GM21717 (cell line): ENCODE data around the gene CA5A.
"Not testable (repeated sequence)": the region's sequence is repeated elsewhere in the genome, so short reads cannot be mapped to it uniquely, and the experiment has no call there.

ENCODE experiments used
- ATAC-seq: cut with Tn5 transposase; IDR thresholded peaks from one replicate; pipeline ENCODE4 v1.9.1; 2021; ENCODE audit warnings: mild to moderate bottlenecking, moderate library complexity; ENCODE audit not compliant: unreplicated experiment

Gene CA5A

DNA sequence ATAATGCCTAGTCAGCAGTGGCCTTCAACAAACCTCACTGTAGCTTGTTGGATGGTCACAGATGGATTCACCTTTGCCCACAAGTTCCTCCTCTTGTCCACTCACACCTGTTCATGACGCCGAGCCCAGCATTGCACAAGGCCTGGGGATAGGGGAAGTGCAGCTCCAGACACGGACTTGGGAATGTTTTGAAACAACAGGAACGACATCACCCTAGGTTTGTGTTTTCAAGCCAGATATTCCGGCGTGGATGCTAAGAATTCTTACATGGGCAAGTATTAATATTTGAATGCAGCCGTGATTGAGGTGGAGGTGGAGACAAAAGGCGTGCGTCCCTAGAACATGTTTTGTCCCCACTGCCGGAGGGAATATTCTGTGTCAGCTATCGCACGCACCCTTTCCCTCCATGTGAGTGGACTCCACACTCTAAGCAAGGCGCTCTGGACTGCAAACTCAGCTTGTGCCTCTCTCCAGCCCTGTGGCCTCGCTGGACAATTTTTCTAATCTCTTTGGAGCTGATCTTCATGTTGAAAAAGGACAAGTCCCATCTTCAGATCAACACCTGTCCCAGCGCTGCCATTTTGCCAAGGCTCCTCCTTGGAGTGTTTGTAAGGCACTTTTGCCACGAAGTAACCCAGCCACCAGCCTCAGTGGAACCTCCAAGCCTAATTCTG, 12.9 kb upstream of the CA5A start:
- no peak for ATAC-seq

DNA sequence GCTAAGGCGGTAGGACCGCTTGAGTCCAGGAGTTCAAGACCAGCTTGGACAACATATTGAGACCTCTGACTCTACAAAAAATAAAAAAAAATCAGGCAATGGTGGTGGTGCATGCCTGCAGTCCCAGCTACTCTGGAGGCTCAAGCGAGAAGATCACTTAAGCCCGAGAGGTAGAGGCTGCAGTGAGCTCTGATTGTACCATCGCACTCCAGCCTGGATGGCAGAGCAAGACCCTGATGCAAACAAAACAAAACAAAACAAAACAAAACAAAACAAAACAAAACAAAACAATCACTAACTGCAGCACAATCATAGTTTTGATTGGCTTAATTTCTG, 12.4 kb upstream of the CA5A start:
- ATAC-seq: no peak

DNA sequence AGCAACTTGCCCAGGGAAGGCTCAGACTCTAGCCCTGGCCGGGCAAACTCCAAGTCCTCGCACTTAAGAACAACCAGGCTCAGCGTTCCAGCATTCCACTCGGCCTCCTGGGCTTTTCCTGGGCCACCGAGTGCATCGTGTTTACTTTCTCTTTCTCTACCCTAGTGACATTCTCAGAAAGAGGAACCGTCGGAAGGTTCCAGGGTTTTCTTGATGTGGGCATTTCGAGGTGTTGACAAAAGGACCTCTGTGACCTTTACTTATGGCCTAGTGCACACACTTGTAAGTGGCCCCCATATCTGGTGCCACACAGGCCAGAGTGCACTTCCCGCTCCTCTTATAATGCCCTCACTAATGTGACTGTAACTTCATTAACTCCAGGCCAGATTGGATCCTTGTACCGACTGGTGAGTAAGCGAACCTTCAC, 11.8 kb upstream of the CA5A start:
- ATAC-seq: no peak

GRCh38 chr16:87947356-87948118, 11.2 kb upstream of the CA5A start:
- ATAC-seq: no peak

DNA sequence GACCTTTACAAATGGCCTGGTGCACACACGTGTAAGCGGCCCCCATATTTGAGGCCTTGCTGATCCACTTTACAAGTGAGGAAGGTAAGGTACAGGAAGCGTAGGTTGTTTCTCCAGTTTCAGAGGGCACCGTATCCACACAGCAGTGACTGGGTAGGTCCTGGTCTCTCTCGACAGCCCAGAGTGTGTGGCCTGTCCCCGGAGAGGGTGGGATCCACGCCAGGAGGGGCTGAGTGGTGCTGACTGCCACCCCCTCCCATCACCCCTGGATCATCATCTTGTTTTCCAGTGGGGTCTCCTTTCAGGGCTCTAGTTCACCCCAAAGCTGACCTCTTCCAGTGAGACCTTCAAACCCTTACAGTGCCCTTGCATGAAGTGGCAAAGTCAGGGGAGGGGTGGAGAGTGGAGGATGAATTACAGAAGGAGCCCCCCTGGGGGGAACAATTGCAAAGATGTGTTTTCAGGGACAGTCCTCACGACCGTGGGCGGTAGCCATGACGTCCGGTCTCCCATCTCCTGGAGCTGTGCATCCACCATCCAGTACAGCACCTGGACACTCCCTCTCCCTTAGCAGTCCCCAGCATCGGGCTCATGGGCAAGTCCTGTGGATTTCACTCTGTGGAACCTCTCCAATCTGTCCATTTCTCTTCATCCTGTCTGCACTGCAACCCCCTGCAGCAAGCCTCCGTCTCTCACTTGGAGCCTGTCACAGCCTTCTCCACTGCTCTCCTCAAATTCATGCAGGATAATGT, 10.4 kb upstream of the CA5A start:
- ATAC-seq: no peak

GRCh38 chr16:87945351-87946042, 9.2 kb upstream of the CA5A start:
- no peak for ATAC-seq

DNA sequence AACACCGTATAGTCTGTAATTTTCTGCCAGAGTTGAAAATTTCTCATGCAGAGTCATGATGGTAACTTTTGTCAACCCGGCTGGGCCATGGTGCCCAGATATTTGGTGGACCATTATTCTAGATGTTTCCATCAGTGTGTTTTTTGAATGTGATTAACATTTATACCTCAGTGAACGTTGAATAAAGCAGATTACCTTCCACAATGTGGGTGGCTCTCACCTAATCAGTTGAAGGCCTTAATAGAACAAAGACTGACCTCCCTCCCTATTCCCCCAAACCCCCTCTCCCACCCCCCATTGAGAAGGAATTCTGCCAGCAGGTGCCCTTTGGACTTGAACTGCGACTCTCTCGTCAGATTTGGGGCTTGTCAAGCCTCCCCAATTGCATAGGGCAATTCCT, 6.4 kb upstream of the CA5A start:
- no peak for ATAC-seq

GRCh38 chr16:87939562-87940423, 3.5 kb upstream of the CA5A start:
- ATAC-seq: no peak

DNA sequence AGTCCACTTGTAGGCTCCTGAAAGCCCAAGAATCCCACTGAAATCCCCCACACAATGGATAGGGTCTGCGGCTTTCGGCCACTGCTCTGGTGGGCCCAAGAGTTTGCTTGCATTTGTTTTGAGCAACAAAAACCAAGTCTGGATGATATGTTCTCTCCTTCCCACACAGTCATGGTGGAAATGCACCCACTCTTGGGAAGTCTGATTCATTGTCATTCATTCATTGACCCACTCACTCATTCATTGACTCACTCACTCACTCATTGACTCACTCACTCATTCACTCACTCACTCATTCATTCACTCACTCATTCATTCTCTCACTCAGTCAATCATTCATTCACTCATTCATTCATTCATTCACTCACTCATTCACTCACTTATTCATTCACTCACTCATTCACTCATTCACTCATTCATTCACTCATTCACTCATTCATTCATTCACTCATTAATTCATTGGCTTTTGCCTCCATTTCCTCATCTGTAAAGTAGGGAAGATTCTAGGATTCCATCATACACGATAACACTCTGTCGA, 2.2 kb upstream of the CA5A start:
- ATAC-seq: no peak

- ATAC-seq: not testable (repeated sequence)
These were observed 858 bp upstream of the CA5A start for GRCh38 chr16:87937231-87937542.

DNA sequence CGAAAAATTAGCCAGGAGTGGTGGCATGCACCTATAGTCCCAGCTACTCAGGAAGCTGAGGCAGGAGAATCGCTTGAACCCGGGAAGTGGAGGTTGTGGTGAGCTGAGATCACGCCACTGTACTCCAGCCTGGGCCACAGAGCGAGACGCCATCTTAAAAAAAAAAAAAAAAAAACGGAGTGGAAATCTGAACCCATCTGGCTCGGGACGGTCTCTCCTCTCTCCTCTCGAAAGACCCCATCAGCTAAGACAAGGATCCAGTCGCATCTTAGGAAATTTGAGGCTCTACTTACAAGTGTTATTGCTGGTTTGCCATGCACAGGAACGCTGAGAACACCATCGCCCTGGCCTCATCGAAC, 334 bp downstream of the CA5A start:
- not testable (repeated sequence) for ATAC-seq

- ATAC-seq: not testable (repeated sequence)
These were observed 1.4 kb downstream of the CA5A start for GRCh38 chr16:87934752-87935425.

GRCh38 chr16:87933140-87933495, 3.2 kb downstream of the CA5A start:
- ATAC-seq: no peak

GRCh38 chr16:87932475-87933139, 3.7 kb downstream of the CA5A start:
- ATAC-seq: not testable (repeated sequence)

- ATAC-seq: no peak
These were observed 4.8 kb downstream of the CA5A start for GRCh38 chr16:87931504-87931903.

GRCh38 chr16:87930456-87930855, 5.9 kb downstream of the CA5A start:
- no peak for ATAC-seq

- ATAC-seq: no peak
These were observed 6.3 kb downstream of the CA5A start for GRCh38 chr16:87929986-87930385.

GRCh38 chr16:87927195-87927562, 9.2 kb downstream of the CA5A start:
- ATAC-seq: no peak
